OCI-LY1 (cell line): ENCODE measurements around the gene DGKB.

Experiments
- EZH2 ChIP-seq: fragments of 200-600 bp; sonication (generic), shearing (Covaris generic); IDR thresholded peaks from 2 replicates; pipeline ENCODE4 v1.8.0; 2017; ENCODE audit warnings: borderline replicate concordance, mixed run types, mild to moderate bottlenecking, antibody characterized with exemption, low read length, moderate library complexity, mixed read lengths
- TF ChIP-seq, protein P1 (sequence below): fragments of 200-600 bp; sonication (generic), shearing (Covaris generic); IDR thresholded peaks from 2 replicates; pipeline ENCODE4 v1.5.1; 2017; ENCODE audit warnings: mild to moderate bottlenecking, antibody characterized with exemption, low read length, moderate library complexity, mixed read lengths

GRCh38 chr7:14626076-14626475 lies 276.5 kb downstream of the DGKB start:
- TF ChIP-seq, protein P1, sequence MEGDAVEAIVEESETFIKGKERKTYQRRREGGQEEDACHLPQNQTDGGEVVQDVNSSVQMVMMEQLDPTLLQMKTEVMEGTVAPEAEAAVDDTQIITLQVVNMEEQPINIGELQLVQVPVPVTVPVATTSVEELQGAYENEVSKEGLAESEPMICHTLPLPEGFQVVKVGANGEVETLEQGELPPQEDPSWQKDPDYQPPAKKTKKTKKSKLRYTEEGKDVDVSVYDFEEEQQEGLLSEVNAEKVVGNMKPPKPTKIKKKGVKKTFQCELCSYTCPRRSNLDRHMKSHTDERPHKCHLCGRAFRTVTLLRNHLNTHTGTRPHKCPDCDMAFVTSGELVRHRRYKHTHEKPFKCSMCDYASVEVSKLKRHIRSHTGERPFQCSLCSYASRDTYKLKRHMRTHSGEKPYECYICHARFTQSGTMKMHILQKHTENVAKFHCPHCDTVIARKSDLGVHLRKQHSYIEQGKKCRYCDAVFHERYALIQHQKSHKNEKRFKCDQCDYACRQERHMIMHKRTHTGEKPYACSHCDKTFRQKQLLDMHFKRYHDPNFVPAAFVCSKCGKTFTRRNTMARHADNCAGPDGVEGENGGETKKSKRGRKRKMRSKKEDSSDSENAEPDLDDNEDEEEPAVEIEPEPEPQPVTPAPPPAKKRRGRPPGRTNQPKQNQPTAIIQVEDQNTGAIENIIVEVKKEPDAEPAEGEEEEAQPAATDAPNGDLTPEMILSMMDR = no peak
- TF ChIP-seq EZH2 = no peak
